Caco-2 (cell line): Measurements from ENCODE around the gene CD40. TPM values are rescaled to one million over a fixed set of nuclear protein-coding genes. Genes with fewer than 3 reads are reported as not detected.

Experiments
- BruUV-seq: library from RNA; stranded (reverse); fragments of 400-500 nt; replicated peaks from 2 replicates; lab custom pipeline; 2021; lab: Mats Ljungman, UMichigan
- CTCF ChIA-PET: fragments of 300-600 bp; sonication (Branson Sonifier 250); formaldehyde crosslinking; loops from one replicate; lab custom pipeline; 2022; ENCODE audit warnings: antibody characterized with exemption; lab: Charles Lee
- POLR2A ChIA-PET: fragments of 300-600 bp; sonication (Branson Sonifier 250); formaldehyde crosslinking; loops from one replicate; lab custom pipeline; 2022; ENCODE audit warnings: antibody characterized with exemption; lab: Charles Lee
- DNase-seq, 2 experiments: peaks; one replicate each; pipeline versions ENCODE4 v3.0.0 to v3.0.0-alpha.2; 2020 to 2022
- H3K27me3 ChIP-seq: replicated peaks from 2 replicates; pipeline ENCODE4 v1.6.0; 2011; ENCODE audit warnings: low read length; ENCODE audit not compliant: control insufficient read depth, insufficient read depth
- H3K36me3 ChIP-seq: 2 replicates; pipeline ENCODE4 v1.5.1; 2011; ENCODE audit warnings: low read length; ENCODE audit not compliant: control insufficient read depth, insufficient read depth
- H3K4me1 ChIP-seq: fragments of 250-450 bp; sonication (Bioruptor Pico); 2 replicates; pipeline ENCODE4 v1.5.1; 2020; ENCODE audit warnings: mild to moderate bottlenecking
- H3K4me3 ChIP-seq: 2 replicates; pipeline ENCODE4 v1.5.1; 2011; ENCODE audit warnings: low read depth, mild to moderate bottlenecking, control low read depth, low read length
- H3K9me3 ChIP-seq: fragments of 250-450 bp; sonication (Bioruptor Pico); 2 replicates; pipeline ENCODE4 v1.5.1; 2020; ENCODE audit warnings: mild to moderate bottlenecking, moderate library complexity
- H3K27ac Mint-ChIP-seq: one replicate; pipeline ENCODE4 v1.8.0; 2022; ENCODE audit warnings: mixed read lengths; ENCODE audit not compliant: unreplicated experiment
- H3K27me3 Mint-ChIP-seq: one replicate; pipeline ENCODE4 v1.8.0; 2022; ENCODE audit warnings: mixed read lengths; ENCODE audit not compliant: insufficient read depth, unreplicated experiment
- H3K36me3 Mint-ChIP-seq: one replicate; pipeline ENCODE4 v1.8.0; 2022; ENCODE audit warnings: mild to moderate bottlenecking, mixed read lengths; ENCODE audit not compliant: insufficient read depth, unreplicated experiment
- H3K4me1 Mint-ChIP-seq: one replicate; pipeline ENCODE4 v1.8.0; 2022; ENCODE audit warnings: low read depth, mixed read lengths; ENCODE audit not compliant: unreplicated experiment
- H3K4me3 Mint-ChIP-seq: one replicate; pipeline ENCODE4 v1.8.0; 2022; ENCODE audit warnings: mild to moderate bottlenecking, moderate library complexity, mixed read lengths; ENCODE audit not compliant: unreplicated experiment
- H3K9me3 Mint-ChIP-seq: one replicate; pipeline ENCODE4 v1.8.0; 2022; ENCODE audit warnings: mixed read lengths; ENCODE audit not compliant: unreplicated experiment
- CTCF ChIP-seq, 2 experiments: fragments of 200-600 bp in 1 of 2; IDR thresholded peaks; 1 replicate in 1 of 2; 2 replicates in 1 of 2; pipeline versions ENCODE4 v1.5.1 to v1.8.0; 2011 to 2022; ENCODE audit warnings: antibody characterized with exemption in 1 of 2, control low read depth in 1 of 2, inconsistent platforms in 1 of 2, low read depth in 1 of 2, low read length in 1 of 2, mild to moderate bottlenecking in 1 of 2, moderate library complexity in 1 of 2; ENCODE audit not compliant: insufficient read depth in 1 of 2, severe bottlenecking in 1 of 2, unreplicated experiment in 1 of 2
- intact Hi-C: fragments of 100-400 bp; cut with micrococcal nuclease; formaldehyde crosslinking; loops from one replicate; pipeline ENCODE4 v1.10.0; 2022; ENCODE audit not compliant: unreplicated experiment
- total RNA-seq: library from RNA; stranded (reverse); gene quantifications from 2 replicates; pipeline ENCODE4 v1.2.3, GENCODE V29; 2022

CD40 gene
- total RNA-seq, 1 experiment from 2014 or later: not detected

- intact Hi-C loops: no loop called here
- peaks cover 3% of the 10 kb centered on the region; the same call in 1 of the 2 replicates for H3K36me3 ChIP-seq
- DNase-seq: no peak
- Mint-ChIP-seq H3K27me3 (no peaks in the 10 kb centered on the region), H3K27ac (no peak overlapping the region), H3K9me3 (no peaks in the 10 kb centered on the region), H3K4me1 (peaks cover 14% of the 10 kb centered on the region), H3K36me3 (peaks cover 8% of the 10 kb centered on the region), H3K4me3 (no peak overlapping the region)
- BruUV-seq: no TSS peak
- TF ChIP-seq CTCF (IDR thresholded peaks at IDR 0.05; ENCODE audit: insufficient read depth in 1 of 2, low read depth in 1 of 2, low read length in 1 of 2, severe bottlenecking in 1 of 2, unreplicated experiment in 1 of 2): no peak
- H3K4me3 ChIP-seq: no peak overlapping the region
- no peaks in the 10 kb centered on the region for H3K9me3 ChIP-seq
- H3K4me1 ChIP-seq: peaks cover 16% of the 10 kb centered on the region
- no peaks in the 10 kb centered on the region for H3K27me3 ChIP-seq
- CTCF ChIA-PET: no interaction called here
- POLR2A ChIA-PET: no interaction called here
These were observed 37.0 kb upstream of the CD40 start for GRCh38 chr20:46081074-46081473.

GRCh38 chr20:46083101-46083500 lies 35.0 kb upstream of the CD40 start:
- no TSS peak for BruUV-seq

GRCh38 chr20:46083531-46084061 lies 34.5 kb upstream of the CD40 start:
- no peak for TF ChIP-seq CTCF (IDR thresholded peaks at IDR 0.05; ENCODE audit: insufficient read depth in 1 of 2, low read depth in 1 of 2, low read length in 1 of 2, severe bottlenecking in 1 of 2, unreplicated experiment in 1 of 2)
- Mint-ChIP-seq H3K9me3 (no peaks in the 10 kb centered on the region), H3K36me3 (no peaks in the 10 kb centered on the region), H3K27ac (no peak overlapping the region), H3K4me3 (no peak overlapping the region), H3K27me3 (no peaks in the 10 kb centered on the region), H3K4me1 (peaks cover 33% of the 10 kb centered on the region)
- Histone ChIP-seq H3K36me3 (peaks cover 3% of the 10 kb centered on the region; the same call in 1 of the 2 replicates), H3K9me3 (no peaks in the 10 kb centered on the region), H3K4me3 (no peak overlapping the region), H3K4me1 (peaks cover 29% of the 10 kb centered on the region), H3K27me3 (no peaks in the 10 kb centered on the region)
- CTCF ChIA-PET: no interaction called here
- POLR2A ChIA-PET: no interaction called here
- no TSS peak for BruUV-seq
- intact Hi-C loops: no loop called here
- no peak for DNase-seq

More at GRCh38 chr20:46083101-46083500, 35.0 kb upstream of the CD40 start:
- H3K4me3 ChIP-seq: no peak overlapping the region
- peaks cover 3% of the 10 kb centered on the region; the same call in 1 of the 2 replicates for H3K36me3 ChIP-seq
- peaks cover 24% of the 10 kb centered on the region for H3K4me1 ChIP-seq
- H3K9me3 Mint-ChIP-seq: no peaks in the 10 kb centered on the region
- H3K27ac Mint-ChIP-seq: no peak overlapping the region
- no peaks in the 10 kb centered on the region for H3K9me3 ChIP-seq
- DNase-seq: no peak
- H3K27me3 Mint-ChIP-seq: no peaks in the 10 kb centered on the region
- intact Hi-C loops: no loop called here
- H3K4me1 Mint-ChIP-seq: peaks cover 29% of the 10 kb centered on the region
- no peak overlapping the region for H3K4me3 Mint-ChIP-seq
- POLR2A ChIA-PET: interaction anchor here (0.5 kb wide), 1 partner anchor 177 kb away, joined by 3 read pairs; no protein-coding TSS in a partner anchor
- TF ChIP-seq CTCF (IDR thresholded peaks at IDR 0.05; ENCODE audit: insufficient read depth in 1 of 2, low read depth in 1 of 2, low read length in 1 of 2, severe bottlenecking in 1 of 2, unreplicated experiment in 1 of 2): no peak
- peaks cover under 1% of the 10 kb centered on the region for H3K36me3 Mint-ChIP-seq
- CTCF ChIA-PET: interaction anchor here (0.6 kb wide), 1 partner anchor 70 kb away, joined by 5 read pairs; no protein-coding TSS in a partner anchor
- no peaks in the 10 kb centered on the region for H3K27me3 ChIP-seq
